Measurements from ENCODE around the gene POTEH.
"Not testable (repeated sequence)": the region's sequence is repeated elsewhere in the genome, so short reads cannot be mapped to it uniquely, and the experiment has no call there.

The POTEH gene

DNA sequence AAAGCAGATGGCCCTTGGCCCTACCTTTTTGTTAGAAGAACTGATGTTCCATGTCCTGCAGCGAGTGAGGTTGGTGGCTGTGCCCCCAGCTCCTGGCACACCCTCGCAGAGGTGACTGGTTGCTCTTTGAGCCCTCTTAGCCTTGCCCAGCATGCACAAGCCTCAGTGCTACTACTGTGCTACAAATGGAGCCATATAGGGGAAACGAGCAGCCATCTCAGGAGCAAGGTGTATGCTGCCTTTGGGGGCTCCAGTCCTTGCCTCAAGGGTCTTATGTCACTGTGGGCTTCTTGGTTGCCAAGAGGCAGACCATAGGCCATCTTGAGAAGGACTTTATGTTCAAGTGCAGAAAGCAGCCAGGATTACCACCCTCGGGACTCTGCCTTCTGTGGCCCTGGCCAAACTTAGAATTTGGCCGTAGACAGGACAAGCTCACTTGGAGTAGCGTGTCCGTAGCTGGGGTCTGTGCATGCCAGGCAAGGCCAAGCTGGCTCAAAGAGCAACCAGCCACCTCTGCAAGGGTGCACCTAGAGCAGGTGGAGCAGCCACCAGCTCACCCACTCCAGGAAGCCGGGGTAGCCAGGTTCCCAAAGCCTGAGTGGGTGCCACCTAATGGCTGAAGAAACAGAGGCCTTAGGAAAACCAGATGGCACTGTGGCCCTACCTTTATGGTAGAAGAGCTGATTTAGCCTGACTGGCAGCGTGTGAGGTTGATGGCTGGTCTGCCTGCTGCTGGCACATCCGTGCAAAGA, 48.5 kb downstream of the POTEH start:
- not testable (repeated sequence) for DNase-seq (ENCODE audit: low spot score)

DNA sequence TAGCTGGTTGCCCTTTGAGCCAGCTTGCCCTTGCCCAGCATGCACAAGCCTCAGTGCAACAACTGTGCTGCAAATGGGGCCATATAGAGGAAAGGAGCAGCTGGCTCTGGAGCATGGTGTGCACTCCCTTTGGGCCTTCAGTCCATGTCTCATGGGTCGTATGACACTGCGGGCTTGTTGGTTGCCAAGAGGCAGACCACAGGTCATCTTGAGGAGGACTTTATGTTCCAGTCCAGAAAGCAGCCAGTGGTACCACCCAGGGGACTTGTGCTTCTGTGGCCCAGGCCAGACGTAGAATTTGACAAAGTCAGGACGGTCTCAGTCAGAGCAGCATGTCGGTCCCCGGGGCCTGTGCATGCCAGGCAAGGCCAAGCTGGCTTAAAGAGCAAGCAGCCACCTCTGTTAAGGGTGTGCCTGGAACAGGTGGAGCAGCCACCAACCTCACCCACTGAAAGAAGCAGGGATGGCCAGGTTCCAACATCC, 49.1 kb downstream of the POTEH start:
- DNase-seq (ENCODE audit: low spot score) = not testable (repeated sequence)

DNA sequence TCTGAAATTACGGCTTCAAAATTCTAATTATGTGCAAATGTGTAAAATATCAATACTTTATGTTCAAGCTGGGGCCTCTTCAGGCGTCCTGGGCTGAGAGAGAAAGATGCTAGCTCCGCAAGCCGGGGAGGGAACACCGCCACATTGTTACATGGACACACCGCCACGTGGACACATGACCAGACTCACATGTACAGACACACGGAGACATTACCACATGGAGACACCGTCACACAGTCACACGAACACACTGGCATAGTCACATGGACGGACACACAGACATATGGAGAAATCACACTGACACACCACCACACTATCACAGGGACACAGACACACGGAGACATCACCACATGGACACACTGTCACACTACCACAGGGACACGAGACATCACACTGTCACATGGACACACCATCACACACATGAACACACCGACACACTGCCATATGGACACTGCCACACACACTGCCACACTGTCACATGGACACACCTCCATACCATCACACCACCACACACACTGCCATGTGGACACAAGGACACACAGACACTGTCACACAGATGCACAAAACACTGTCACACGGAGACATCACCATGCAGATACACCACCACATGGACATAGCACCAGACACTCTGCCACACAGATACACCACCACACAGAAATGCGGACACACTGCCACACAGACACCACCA, 58.0 kb downstream of the POTEH start:
- not testable (repeated sequence) for DNase-seq (ENCODE audit: low spot score)

DNA sequence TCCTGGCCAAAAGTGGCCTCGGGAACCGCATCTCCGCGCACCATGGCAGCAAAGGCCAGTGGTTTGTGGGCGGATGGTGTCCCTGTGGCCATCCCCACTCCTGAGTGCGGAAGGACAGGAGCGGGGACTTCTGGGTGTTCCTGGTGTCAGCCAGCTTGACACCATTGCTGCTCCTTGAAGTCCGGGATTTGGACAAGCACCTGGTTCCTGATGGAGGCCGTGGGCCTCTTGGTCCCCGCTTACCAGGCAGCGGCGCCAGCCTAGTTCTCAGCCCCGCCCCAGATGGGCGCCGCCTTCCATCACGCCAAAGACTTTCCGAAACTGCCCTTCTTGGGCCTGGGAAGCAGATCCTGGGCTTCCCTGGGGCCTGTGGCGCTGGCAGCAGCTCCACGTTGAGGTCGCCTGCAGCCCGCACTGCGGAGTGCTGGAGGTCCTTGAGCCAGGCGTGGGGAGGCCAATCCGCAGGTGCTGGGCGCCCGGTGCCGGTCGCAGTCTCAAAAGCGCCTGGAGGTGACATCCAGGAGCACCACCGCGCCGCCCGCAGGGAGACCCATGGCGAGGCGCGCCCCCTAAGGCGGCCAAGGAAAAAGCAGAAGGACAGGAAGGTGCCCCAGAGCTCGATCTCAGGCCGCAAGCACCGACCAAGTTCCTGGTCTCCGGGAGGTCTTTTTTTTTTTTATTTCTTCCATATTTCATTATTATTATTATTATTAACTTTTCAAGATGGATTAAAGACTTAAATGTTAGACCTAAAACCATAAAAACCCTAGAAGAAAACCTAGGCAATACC, 59.5 kb downstream of the POTEH start:
- DNase-seq (ENCODE audit: low spot score) = not testable (repeated sequence)

DNA sequence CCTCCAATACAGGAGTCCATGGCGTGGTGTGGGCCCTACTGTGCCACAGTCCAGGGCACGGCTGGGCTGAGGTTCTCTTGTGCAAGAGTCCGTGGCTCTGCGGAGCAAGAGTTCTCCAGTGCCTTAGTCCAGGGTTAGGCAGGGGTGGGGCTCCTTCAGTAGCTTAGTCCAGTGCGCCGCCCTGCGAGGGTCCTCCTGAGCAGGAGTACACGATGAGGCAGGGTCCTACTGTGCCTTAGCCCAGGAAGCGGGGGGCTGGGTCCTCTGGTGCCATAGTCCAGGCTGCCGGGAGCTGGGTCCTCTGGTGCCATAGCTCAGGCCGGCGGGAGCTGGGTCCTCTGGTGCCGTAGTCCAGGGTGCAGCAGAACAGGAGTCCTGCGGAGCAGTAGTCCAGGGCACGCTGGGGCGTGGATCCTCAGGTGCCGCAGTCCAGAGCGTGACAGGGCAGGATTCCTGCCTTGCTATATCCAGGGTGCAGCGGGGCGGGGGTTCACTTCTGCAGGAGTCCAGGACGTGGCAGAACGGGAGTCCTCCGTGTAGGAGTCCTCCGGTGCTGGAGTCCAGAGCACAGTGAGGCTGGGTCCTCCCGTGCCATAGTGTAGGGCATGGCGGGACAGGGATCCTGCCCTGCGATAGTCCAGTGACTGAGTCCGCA, 69.7 kb downstream of the POTEH start:
- DNase-seq (ENCODE audit: low spot score) = not testable (repeated sequence)

DNA sequence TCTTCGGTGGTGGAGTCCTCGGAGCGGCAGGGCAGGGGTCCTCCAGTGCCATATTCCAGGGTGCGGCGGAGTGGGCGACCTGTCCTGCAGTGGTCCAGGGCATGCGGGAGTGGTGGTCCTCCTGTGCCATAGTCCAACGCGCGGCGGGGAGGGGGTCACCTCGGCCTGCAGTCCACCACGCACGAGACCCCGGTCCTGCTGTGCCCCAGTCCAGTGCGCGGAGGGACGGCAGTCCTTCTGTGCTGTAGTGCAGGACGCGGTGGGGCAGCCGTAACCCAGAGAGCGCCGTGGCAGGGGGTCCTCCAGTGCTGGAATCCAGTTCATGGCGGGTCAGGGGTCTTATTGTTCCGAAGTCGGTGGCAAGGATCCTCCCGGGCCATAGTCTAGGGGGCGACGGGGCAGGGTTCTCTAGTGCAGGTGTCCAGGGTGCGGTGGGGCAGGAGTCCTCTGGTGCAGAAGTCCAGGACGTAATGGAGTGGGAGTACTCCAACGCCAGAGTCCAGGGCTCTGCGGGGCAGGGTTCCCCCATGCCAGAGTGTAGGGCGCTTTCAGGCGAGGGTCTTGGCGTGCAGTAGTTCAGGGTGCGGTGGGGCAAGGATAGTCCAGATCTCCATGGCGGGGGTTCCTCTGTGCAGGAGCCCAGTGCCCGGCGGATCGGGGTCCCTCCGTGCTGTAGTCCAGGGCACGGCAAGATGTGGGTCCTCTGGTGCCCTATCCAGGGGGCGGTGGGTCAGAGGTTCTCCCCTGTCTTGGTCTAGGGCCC, 70.7 kb downstream of the POTEH start:
- not testable (repeated sequence) for DNase-seq (ENCODE audit: low spot score)

DNA sequence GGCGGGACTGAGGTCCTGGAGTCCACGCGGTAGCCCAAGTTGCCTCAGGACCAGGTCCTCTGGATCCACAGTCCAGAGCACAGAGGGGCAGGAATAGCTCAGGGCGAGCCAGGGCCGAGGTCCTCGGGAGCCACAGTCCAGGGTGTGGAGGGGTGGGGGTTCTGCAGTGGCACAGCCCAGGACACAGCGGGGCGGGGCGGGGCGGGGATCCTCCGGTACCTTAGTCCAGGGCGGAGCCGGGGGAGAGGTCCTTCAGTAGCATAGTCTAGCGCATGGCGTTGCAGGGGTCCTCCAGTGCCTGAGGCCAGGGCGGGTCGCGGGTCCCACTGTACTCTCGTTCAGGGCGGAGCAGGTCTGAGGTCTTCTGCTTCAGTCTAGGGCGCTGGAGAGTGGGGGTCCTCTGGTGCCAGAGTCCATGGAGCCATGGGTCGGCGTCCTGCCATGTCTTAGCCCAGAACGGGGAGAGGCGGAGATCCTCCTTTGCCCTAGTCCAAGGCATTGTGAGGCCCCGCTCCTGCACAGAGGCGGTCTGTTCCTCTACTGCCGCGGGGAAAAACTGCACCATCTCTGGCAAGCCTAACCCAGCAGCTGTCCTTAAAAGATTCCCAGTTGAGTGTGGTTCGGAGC, 71.4 kb downstream of the POTEH start:
- DNase-seq (ENCODE audit: low spot score) = not testable (repeated sequence)

DNA sequence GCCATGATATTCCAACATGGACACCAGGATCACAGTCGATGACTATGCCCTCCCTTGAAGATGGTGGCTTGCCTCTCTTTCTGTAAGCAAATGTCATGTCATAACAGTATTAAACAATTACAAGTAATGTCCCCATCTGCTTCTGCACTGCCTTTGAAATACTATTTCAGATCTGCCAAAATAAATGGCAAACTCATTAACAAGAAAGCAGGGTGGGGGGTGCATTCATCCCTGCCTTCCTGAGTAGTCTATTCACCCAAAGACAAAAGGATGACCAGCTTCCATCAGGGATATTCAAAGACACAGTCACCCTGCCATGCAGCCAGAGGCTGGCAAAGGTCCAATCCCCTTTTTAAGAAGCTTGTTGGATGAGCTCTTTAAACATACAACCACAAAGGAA, 73.7 kb downstream of the POTEH start:
- DNase-seq (ENCODE audit: low spot score) = not testable (repeated sequence)
